ENCODE results near the gene HTR7. TPM values are rescaled to one million over a fixed set of nuclear protein-coding genes. Genes with fewer than 3 reads are reported as not detected.

Gene HTR7
- polyA plus RNA-seq, 1 donor (not counting 4 experiments of a cell fraction or from before 2014, with no cell fraction given) = 12.2 TPM

- Histone ChIP-seq H3K27ac (ENCODE audit: control insufficient read depth, insufficient read depth, low read length) (no peak overlapping the region), H4K20me1 (ENCODE audit: control insufficient read depth, extremely low read depth, insufficient read depth, low read length) (no peaks in the 10 kb centered on the region), H3K9ac (ENCODE audit: control insufficient read depth, extremely low read depth, insufficient read depth, low read length) (no peak overlapping the region), H3K9me3 (ENCODE audit: control insufficient read depth, low read depth, low read length) (no peaks in the 10 kb centered on the region), H3K9me1 (ENCODE audit: control insufficient read depth, extremely low read depth, insufficient read depth, low read length) (no peaks in the 10 kb centered on the region), H3K27me3 (ENCODE audit: control insufficient read depth, extremely low read depth, insufficient read depth, low read length) (no peaks in the 10 kb centered on the region), H3K4me2 (ENCODE audit: control insufficient read depth, extremely low read depth, insufficient read depth, low read depth, low read length) (no peak overlapping the region), H3K36me3 (ENCODE audit: control insufficient read depth in 2 of 2, extremely low read depth in 1 of 2, insufficient read depth in 2 of 2, low read length in 2 of 2) (peaks cover 0 to 4% of the 10 kb centered on the region in 2 experiments), H2AFZ (ENCODE audit: control insufficient read depth, low read length) (no peak overlapping the region), H3K4me1 (ENCODE audit: control insufficient read depth, extremely low read depth, insufficient read depth, low read length) (peaks cover 19% of the 10 kb centered on the region), H3K79me2 (ENCODE audit: control insufficient read depth, insufficient read depth, low read length) (peaks cover 2% of the 10 kb centered on the region), H3K4me3 (ENCODE audit: control insufficient read depth in 2 of 3, extremely low read depth in 1 of 3, insufficient read depth in 2 of 3, low read depth in 1 of 3, low read length in 3 of 3) (no peak overlapping the region)
- DNase-seq (ENCODE audit: low read depth, low spot score) (no peak), FAIRE-seq (no peak)
- TF ChIP-seq CTCF (optimal IDR thresholded peaks at IDR 0.05 in 1 of 3, IDR thresholded peaks at IDR 0.05 in 1 of 3, conservative IDR thresholded peaks at IDR 0.05 in 1 of 3; ENCODE audit: extremely low read depth in 1 of 3, insufficient read depth in 2 of 3, low read length in 3 of 3) = no peak
- no peak for TF ChIP-seq EZH2 (IDR thresholded peaks at IDR 0.05; ENCODE audit: low read length)
- dilution Hi-C loops (cut with MboI; ENCODE audit: extremely low pct_ligation_motif_present, low sequenced_read_pairs) = no loop called here
Measured at GRCh38 chr10:90745565-90745964, 112.3 kb downstream of the HTR7 start.

- no peaks in the 10 kb centered on the region for H3K9me1 ChIP-seq (ENCODE audit: control insufficient read depth, extremely low read depth, insufficient read depth, low read length)
- H3K27me3 ChIP-seq (ENCODE audit: control insufficient read depth, extremely low read depth, insufficient read depth, low read length) = no peaks in the 10 kb centered on the region
- H4K20me1 ChIP-seq (ENCODE audit: control insufficient read depth, extremely low read depth, insufficient read depth, low read length) = no peaks in the 10 kb centered on the region
- H3K79me2 ChIP-seq (ENCODE audit: control insufficient read depth, insufficient read depth, low read length) = no peaks in the 10 kb centered on the region
- no peak for TF ChIP-seq CTCF (optimal IDR thresholded peaks at IDR 0.05 in 1 of 3, IDR thresholded peaks at IDR 0.05 in 1 of 3, conservative IDR thresholded peaks at IDR 0.05 in 1 of 3; ENCODE audit: extremely low read depth in 1 of 3, insufficient read depth in 2 of 3, low read length in 3 of 3)
- no peak for TF ChIP-seq EZH2 (IDR thresholded peaks at IDR 0.05; ENCODE audit: low read length)
- no peak for DNase-seq (ENCODE audit: low read depth, low spot score)
- H3K4me1 ChIP-seq (ENCODE audit: control insufficient read depth, extremely low read depth, insufficient read depth, low read length) = peaks cover 22% of the 10 kb centered on the region
- dilution Hi-C loops (cut with MboI; ENCODE audit: extremely low pct_ligation_motif_present, low sequenced_read_pairs) = no loop called here
- H3K4me3 ChIP-seq (ENCODE audit: control insufficient read depth in 2 of 3, extremely low read depth in 1 of 3, insufficient read depth in 2 of 3, low read depth in 1 of 3, low read length in 3 of 3) = no peak overlapping the region
- FAIRE-seq = no peak
- H3K4me2 ChIP-seq (ENCODE audit: control insufficient read depth, extremely low read depth, insufficient read depth, low read depth, low read length) = no peak overlapping the region
- H2AFZ ChIP-seq (ENCODE audit: control insufficient read depth, low read length) = no peak overlapping the region
- peaks cover 0 to 4% of the 10 kb centered on the region in 2 experiments for H3K36me3 ChIP-seq (ENCODE audit: control insufficient read depth in 2 of 2, extremely low read depth in 1 of 2, insufficient read depth in 2 of 2, low read length in 2 of 2)
- no peaks in the 10 kb centered on the region for H3K9me3 ChIP-seq (ENCODE audit: control insufficient read depth, low read depth, low read length)
- H3K27ac ChIP-seq (ENCODE audit: control insufficient read depth, insufficient read depth, low read length) = no peak overlapping the region
- no peak overlapping the region for H3K9ac ChIP-seq (ENCODE audit: control insufficient read depth, extremely low read depth, insufficient read depth, low read length)
Measured at GRCh38 chr10:90743291-90743690, 114.5 kb downstream of the HTR7 start.
